AG04449 (cell line): ENCODE data around the gene UBTD1.

Experiments used
- CTCF ChIA-PET: fragments of 350-600 bp; formaldehyde crosslinking; extraction: SDS; loops from one replicate; lab custom pipeline; 2021; ENCODE audit warnings: antibody characterized with exemption; lab: Yijun Ruan, JAX
- POLR2A ChIA-PET: fragments of 400-600, 350-600 bp; formaldehyde crosslinking; extraction: SDS; loops from one replicate; lab custom pipeline; 2020; ENCODE audit warnings: antibody characterized with exemption, inconsistent platforms; lab: Yijun Ruan, JAX
- DNase-seq: peaks from one replicate; pipeline ENCODE4 v3.0.0-alpha.2; 2010; ENCODE audit warnings: low read depth, low spot score
- H3K4me3 ChIP-seq: 2 replicates; pipeline ENCODE4 v1.5.1; 2011; ENCODE audit warnings: low read depth, mild to moderate bottlenecking, control low read depth, low read length
- CTCF ChIP-seq: IDR thresholded peaks from one replicate; pipeline ENCODE4 v1.5.1; 2011; ENCODE audit warnings: mild to moderate bottlenecking, moderate library complexity, low read length, control low read depth, inconsistent platforms; ENCODE audit not compliant: insufficient read depth; ENCODE audit errors: missing control alignments

The UBTD1 gene

GRCh38 chr10:97598407-97599271 is 99.9 kb downstream of the UBTD1 start:
- ChIA-PET POLR2A (no interaction called here), CTCF (interaction anchor here (0.6 to 4.3 kb wide), 7 partner anchors 14 to 103 kb away, joined by 3 to 35 read pairs (median 3); partner anchors contain the start of gene ANKRD2)
- H3K4me3 ChIP-seq, result no peak overlapping the region
- no peak for DNase-seq
- no peak for TF ChIP-seq CTCF

GRCh38 chr10:97599272-97599619 is 100.5 kb downstream of the UBTD1 start:
- TF ChIP-seq CTCF, result no peak
- H3K4me3 ChIP-seq, result no peak overlapping the region
- DNase-seq, result no peak
- ChIA-PET CTCF (interaction anchor here (1.2 to 4.3 kb wide), 4 partner anchors 13 to 30 kb away, joined by 3 to 35 read pairs (median 6); partner anchors contain the start of gene ANKRD2), POLR2A (no interaction called here)

GRCh38 chr10:97600616-97601015 is 101.9 kb downstream of the UBTD1 start:
- TF ChIP-seq CTCF, result no peak
- POLR2A ChIA-PET, result no interaction called here
- CTCF ChIA-PET, result interaction anchor here (1.4 to 2.4 kb wide), 2 partner anchors 10 to 29 kb away, joined by 5 to 10 read pairs; no protein-coding TSS in a partner anchor
- no peak overlapping the region for H3K4me3 ChIP-seq
- no peak for DNase-seq

GRCh38 chr10:97601268-97602215 is 102.8 kb downstream of the UBTD1 start:
- no peak for TF ChIP-seq CTCF
- no peak overlapping the region for H3K4me3 ChIP-seq
- CTCF ChIA-PET, result interaction anchor here (1.3 to 2.4 kb wide), 2 partner anchors 9 to 14 kb away, joined by 3 to 10 read pairs; no protein-coding TSS in a partner anchor
- POLR2A ChIA-PET, result no interaction called here
- no peak for DNase-seq

- CTCF ChIA-PET, result interaction anchor here (1.5 to 12.5 kb wide), 2 partner anchors 12 to 35 kb away, joined by 3 to 199 read pairs; partner anchors contain the start of gene ANKRD2
- DNase-seq, result no peak
Measured at GRCh38 chr10:97607095-97607636, 108.4 kb downstream of the UBTD1 start.

More at GRCh38 chr10:97607095-97607636, 108.4 kb downstream of the UBTD1 start:
- no peak overlapping the region for H3K4me3 ChIP-seq
- POLR2A ChIA-PET, result interaction anchor here (0.9 kb wide), 1 partner anchor 10 kb away, joined by 3 read pairs; no protein-coding TSS in a partner anchor
- TF ChIP-seq CTCF, result no peak
